Left ventricle myocardium superior (tissue), 1 donor: ENCODE data around the gene VWA8. TPM values are rescaled to one million over a fixed set of nuclear protein-coding genes. Genes with fewer than 3 reads are reported as not detected.

Source experiments
- ATAC-seq: fragments of 200-7000 bp; cut with Tn5 transposase; one replicate; pipeline ENCODE4 v1.9.1; 2020; ENCODE audit warnings: mild to moderate bottlenecking, moderate library complexity
- DNase-seq: peaks from one replicate; pipeline ENCODE4 v3.0.0-alpha.2; 2020
- intact Hi-C: fragments of 100-400 bp; cut with micrococcal nuclease; formaldehyde crosslinking; loops from one replicate; pipeline ENCODE4 v1.11.0; 2022
- total RNA-seq: library from RNA; stranded (reverse); fragmentation: NEBNext Ultra II Directional; extraction: Animal tissue kit (Norgen Biotek cat#: 25700); gene quantifications from one replicate; pipeline ENCODE4 v1.2.1, GENCODE V29; 2021
- donor health status: DM: no; HTN: yes; CAD: no; lungs with severe emphysema.

The VWA8 gene
- total RNA-seq, 1 donor from 2014 or later, result 45.0 TPM

- intact Hi-C loops, result no loop called here
- DNase-seq (no peak), ATAC-seq (peak; percentile 22)
Measured at GRCh38 chr13:41614671-41615527, 346.0 kb downstream of the VWA8 start.

GRCh38 chr13:41613984-41614661, 346.8 kb downstream of the VWA8 start:
- intact Hi-C loops, result no loop called here
- ATAC-seq, result peak; percentile 94
- peak; percentile 71 for DNase-seq

- no peak for ATAC-seq
- no peak for DNase-seq
- intact Hi-C loops, result no loop called here
Measured at GRCh38 chr13:41613471-41613870, 347.4 kb downstream of the VWA8 start.

GRCh38 chr13:41611385-41611784, 349.5 kb downstream of the VWA8 start:
- intact Hi-C loops, result no loop called here
- ATAC-seq (no peak), DNase-seq (no peak)

- DNase-seq (peak; percentile 56), ATAC-seq (peak; percentile 47)
- intact Hi-C loops, result no loop called here
Measured at GRCh38 chr13:41610404-41610803, 350.5 kb downstream of the VWA8 start.

- ATAC-seq, result no peak
- DNase-seq, result no peak
- intact Hi-C loops, result no loop called here
Measured at GRCh38 chr13:41609828-41610227, 351.1 kb downstream of the VWA8 start.

GRCh38 chr13:41608839-41609177, 352.1 kb downstream of the VWA8 start:
- DNase-seq (no peak), ATAC-seq (no peak)
- intact Hi-C loops, result no loop called here

- intact Hi-C loops, result no loop called here
- ATAC-seq (no peak), DNase-seq (no peak)
Measured at GRCh38 chr13:41608111-41608838, 352.6 kb downstream of the VWA8 start.

GRCh38 chr13:41606646-41607045, 354.3 kb downstream of the VWA8 start:
- intact Hi-C loops, result no loop called here
- no peak for ATAC-seq
- DNase-seq, result no peak

- ATAC-seq, result no peak
- no peak for DNase-seq
- intact Hi-C loops, result no loop called here
Measured at GRCh38 chr13:41605319-41606285, 355.3 kb downstream of the VWA8 start.

- no peak for DNase-seq
- intact Hi-C loops, result no loop called here
- peak; percentile 41 for ATAC-seq
Measured at GRCh38 chr13:41603917-41604316, 357.0 kb downstream of the VWA8 start.

- ATAC-seq (no peak), DNase-seq (no peak)
- intact Hi-C loops, result no loop called here
Measured at GRCh38 chr13:41601718-41602445, 359.0 kb downstream of the VWA8 start.

GRCh38 chr13:41599619-41600018, 361.3 kb downstream of the VWA8 start:
- intact Hi-C loops, result no loop called here
- ATAC-seq, result no peak
- no peak for DNase-seq

- intact Hi-C loops, result no loop called here
- ATAC-seq, result no peak
- no peak for DNase-seq
Measured at GRCh38 chr13:41597348-41598041, 363.4 kb downstream of the VWA8 start.

- no peak for ATAC-seq
- DNase-seq, result no peak
- intact Hi-C loops, result no loop called here
Measured at GRCh38 chr13:41596190-41596589, 364.7 kb downstream of the VWA8 start.

GRCh38 chr13:41595298-41595697, 365.6 kb downstream of the VWA8 start:
- no peak for DNase-seq
- intact Hi-C loops, result no loop called here
- no peak for ATAC-seq

GRCh38 chr13:41590643-41591042, 370.3 kb downstream of the VWA8 start:
- intact Hi-C loops, result no loop called here
- no peak for ATAC-seq
- DNase-seq, result no peak

- DNase-seq, result no peak
- no peak for ATAC-seq
- intact Hi-C loops, result no loop called here
Measured at GRCh38 chr13:41590122-41590521, 370.8 kb downstream of the VWA8 start.
